ENCODE results near the gene DDX50.
"Not testable (repeated sequence)": the region's sequence is repeated elsewhere in the genome, so short reads cannot be mapped to it uniquely, and the experiment has no call there.

The DDX50 gene

GRCh38 chr10:68924593-68924992 is 23.5 kb downstream of the DDX50 start:
- DNase-seq (ENCODE audit: low read depth), result no peak

GRCh38 chr10:68925489-68925888 is 24.4 kb downstream of the DDX50 start:
- no peak for DNase-seq (ENCODE audit: low read depth)

- DNase-seq (ENCODE audit: low read depth), result not testable (repeated sequence)
Measured at GRCh38 chr10:68929157-68929556, 28.0 kb downstream of the DDX50 start.

GRCh38 chr10:68929888-68930287 is 28.8 kb downstream of the DDX50 start:
- not testable (repeated sequence) for DNase-seq (ENCODE audit: low read depth)

GRCh38 chr10:68932860-68933259 is 31.7 kb downstream of the DDX50 start:
- DNase-seq (ENCODE audit: low read depth), result not testable (repeated sequence)

GRCh38 chr10:68934994-68935393 is 33.9 kb downstream of the DDX50 start:
- DNase-seq (ENCODE audit: low read depth), result no peak

GRCh38 chr10:68938117-68938516 is 37.0 kb downstream of the DDX50 start:
- DNase-seq (ENCODE audit: low read depth), result no peak

GRCh38 chr10:68938884-68939283 is 37.8 kb downstream of the DDX50 start:
- DNase-seq (ENCODE audit: low read depth), result no peak

GRCh38 chr10:68940917-68941316 is 39.8 kb downstream of the DDX50 start:
- DNase-seq (ENCODE audit: low read depth), result not testable (repeated sequence)

GRCh38 chr10:68950598-68950997 is 49.5 kb downstream of the DDX50 start:
- DNase-seq (ENCODE audit: low read depth), result no peak

GRCh38 chr10:68954904-68955303 is 53.8 kb downstream of the DDX50 start:
- no peak for DNase-seq (ENCODE audit: low read depth)

- DNase-seq (ENCODE audit: low read depth), result no peak
Measured at GRCh38 chr10:68955355-68955831, 54.3 kb downstream of the DDX50 start.

- peak; percentile 74 for DNase-seq (ENCODE audit: low read depth)
Measured at GRCh38 chr10:68955832-68956532, 54.9 kb downstream of the DDX50 start, which contains the start of gene DDX21. TSS of gene DDX21 (plus strand) at chr10:68956170. CDS start at chr10:68956226, 56 bp downstream.

GRCh38 chr10:68957284-68957615 is 56.1 kb downstream of the DDX50 start:
- DNase-seq (ENCODE audit: low read depth), result no peak

- no peak for DNase-seq (ENCODE audit: low read depth)
Measured at GRCh38 chr10:68957654-68958053, 56.5 kb downstream of the DDX50 start.

- no peak for DNase-seq (ENCODE audit: low read depth)
Measured at GRCh38 chr10:68959695-68960527, 58.8 kb downstream of the DDX50 start.

- no peak for DNase-seq (ENCODE audit: low read depth)
Measured at GRCh38 chr10:68963151-68963550, 62.0 kb downstream of the DDX50 start.

- no peak for DNase-seq (ENCODE audit: low read depth)
Measured at GRCh38 chr10:68973975-68974374, 72.9 kb downstream of the DDX50 start.

GRCh38 chr10:68975936-68976473 is 74.9 kb downstream of the DDX50 start:
- not testable (repeated sequence) for DNase-seq (ENCODE audit: low read depth)

- DNase-seq (ENCODE audit: low read depth), result not testable (repeated sequence)
Measured at GRCh38 chr10:68979738-68980137, 78.6 kb downstream of the DDX50 start.

GRCh38 chr10:68981074-68981473 is 80.0 kb downstream of the DDX50 start:
- no peak for DNase-seq (ENCODE audit: low read depth)

- no peak for DNase-seq (ENCODE audit: low read depth)
Measured at GRCh38 chr10:68982389-68982788, 81.3 kb downstream of the DDX50 start.

- no peak for DNase-seq (ENCODE audit: low read depth)
Measured at GRCh38 chr10:68987611-68988010, 86.5 kb downstream of the DDX50 start.

All from stimulated activated CD8-positive, alpha-beta memory T cell treated with anti-CD3 and anti-CD28 coated beads, Interleukin-7, amount 100 ng/mL, for 24 hours (primary cell).